Subcutaneous adipose tissue (tissue), 4 donors: ENCODE results near the gene CMTM1. TPM values are rescaled to one million over a fixed set of nuclear protein-coding genes. Genes with fewer than 3 reads are reported as not detected.

Experiments
- CTCF ChIP-seq: fragments of 450-650 bp; IDR thresholded peaks from one replicate; pipeline ENCODE4 v1.5.1; 2016; ENCODE audit warnings: low read depth, mild to moderate bottlenecking, control low read depth, antibody characterized with exemption, moderate library complexity
- total RNA-seq, 4 donors: library from RNA; depleted of rRNA; stranded (reverse); fragments of >200 nt; gene quantifications; one replicate each; pipeline ENCODE4 v1.1.0, GENCODE V29; 2016

The CMTM1 gene
- total RNA-seq: 1 to 10 TPM in 1 of 4 donors, under 1 TPM in 2, not detected in 1; 0.66 to 2.2 (median 0.82) TPM

GRCh38 chr16:66566051-66566901 is at the start of gene CMTM1:
Gene CMTM1, plus strand, starts transcription at chr16:66566439. Its CDS starts 75 bp downstream, at chr16:66566514.
- TF ChIP-seq CTCF: no peak

GRCh38 chr16:66516509-66516807 is 49.8 kb upstream of the CMTM1 start:
- no peak for TF ChIP-seq CTCF

GRCh38 chr16:66516808-66517585 is 49.2 kb upstream of the CMTM1 start:
- no peak for TF ChIP-seq CTCF

- TF ChIP-seq CTCF: no peak
Measured at GRCh38 chr16:66517586-66518263, 48.5 kb upstream of the CMTM1 start.

- no peak for TF ChIP-seq CTCF
Measured at GRCh38 chr16:66519482-66520373, 46.5 kb upstream of the CMTM1 start.

- TF ChIP-seq CTCF: no peak
Measured at GRCh38 chr16:66520406-66521170, 45.7 kb upstream of the CMTM1 start.
